ENCODE data around the gene SCG3.

The SCG3 gene

GRCh38 chr15:51677452-51677851 is 3.9 kb upstream of the SCG3 start:
- Histone ChIP-seq H3K4me3 (ENCODE audit: low read depth in 1 of 5, low read length in 5 of 5) (no peak overlapping the region), H3K27ac (ENCODE audit: low read depth, low read length) (no peak overlapping the region), H3K9ac (ENCODE audit: low read length in 5 of 5) (no peak overlapping the region), H3K36me3 (ENCODE audit: control insufficient read depth in 5 of 5, insufficient read depth in 5 of 5, low read length in 5 of 5) (no peaks in the 10 kb centered on the region), H3K27me3 (ENCODE audit: control insufficient read depth in 5 of 5, insufficient read depth in 4 of 5, low read length in 5 of 5) (no peaks in the 10 kb centered on the region), H3K4me1 (ENCODE audit: control insufficient read depth in 5 of 5, insufficient read depth in 5 of 5, low read length in 5 of 5) (peaks cover 0 to 9% (median 7%) of the 10 kb centered on the region in 5 donors), H3K9me3 (ENCODE audit: control insufficient read depth in 5 of 5, low read length in 5 of 5) (no peaks in the 10 kb centered on the region)

DNA sequence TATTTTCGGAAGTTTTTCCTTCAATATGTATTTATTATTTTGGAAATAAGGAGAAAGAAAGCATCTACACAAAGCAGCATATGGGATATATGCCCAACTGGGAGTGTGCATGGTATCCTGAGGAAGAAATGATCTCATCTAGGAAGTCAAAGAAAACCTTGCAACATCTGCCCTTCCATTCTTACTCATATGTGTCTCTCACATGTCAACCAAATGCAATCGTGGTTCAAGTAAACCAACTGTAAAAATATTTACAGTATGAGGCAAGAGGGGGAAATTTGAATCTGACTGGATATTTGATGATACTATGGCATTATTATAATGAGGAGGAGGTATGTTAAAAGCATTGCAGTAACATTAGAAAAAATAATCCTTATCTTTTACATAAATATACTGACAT is 3.2 kb upstream of the SCG3 start:
- Histone ChIP-seq H3K9me3 (ENCODE audit: control insufficient read depth in 5 of 5, low read length in 5 of 5) (no peaks in the 10 kb centered on the region), H3K4me1 (ENCODE audit: control insufficient read depth in 5 of 5, insufficient read depth in 5 of 5, low read length in 5 of 5) (peaks cover 0 to 9% (median 7%) of the 10 kb centered on the region in 5 donors), H3K27me3 (ENCODE audit: control insufficient read depth in 5 of 5, insufficient read depth in 4 of 5, low read length in 5 of 5) (no peaks in the 10 kb centered on the region), H3K27ac (ENCODE audit: low read depth, low read length) (no peak overlapping the region), H3K36me3 (ENCODE audit: control insufficient read depth in 5 of 5, insufficient read depth in 5 of 5, low read length in 5 of 5) (no peaks in the 10 kb centered on the region), H3K4me3 (ENCODE audit: low read depth in 1 of 5, low read length in 5 of 5) (no peak overlapping the region), H3K9ac (ENCODE audit: low read length in 5 of 5) (no peak overlapping the region)

GRCh38 chr15:51680321-51680720 is 982 bp upstream of the SCG3 start:
- peaks cover 0 to 6% (median 3%) of the 10 kb centered on the region in 5 donors for H3K27me3 ChIP-seq (ENCODE audit: control insufficient read depth in 5 of 5, insufficient read depth in 4 of 5, low read length in 5 of 5)
- H3K9ac ChIP-seq (ENCODE audit: low read length in 5 of 5) = no peak overlapping the region
- no peaks in the 10 kb centered on the region for H3K9me3 ChIP-seq (ENCODE audit: control insufficient read depth in 5 of 5, low read length in 5 of 5)
- H3K36me3 ChIP-seq (ENCODE audit: control insufficient read depth in 5 of 5, insufficient read depth in 5 of 5, low read length in 5 of 5) = no peaks in the 10 kb centered on the region
- H3K4me1 ChIP-seq (ENCODE audit: control insufficient read depth in 5 of 5, insufficient read depth in 5 of 5, low read length in 5 of 5) = peaks cover 0 to 9% (median 7%) of the 10 kb centered on the region in 5 donors
- H3K4me3 ChIP-seq (ENCODE audit: low read depth in 1 of 5, low read length in 5 of 5) = no peak overlapping the region
- H3K27ac ChIP-seq (ENCODE audit: low read depth, low read length) = no peak overlapping the region

- Histone ChIP-seq H3K9ac (ENCODE audit: low read length in 5 of 5) (no peak overlapping the region), H3K27me3 (ENCODE audit: control insufficient read depth in 5 of 5, insufficient read depth in 4 of 5, low read length in 5 of 5) (peaks cover 0 to 11% (median 7%) of the 10 kb centered on the region in 5 donors), H3K9me3 (ENCODE audit: control insufficient read depth in 5 of 5, low read length in 5 of 5) (no peaks in the 10 kb centered on the region), H3K27ac (ENCODE audit: low read depth, low read length) (no peak overlapping the region), H3K36me3 (ENCODE audit: control insufficient read depth in 5 of 5, insufficient read depth in 5 of 5, low read length in 5 of 5) (no peaks in the 10 kb centered on the region), H3K4me3 (ENCODE audit: low read depth in 1 of 5, low read length in 5 of 5) (no peak overlapping the region), H3K4me1 (ENCODE audit: control insufficient read depth in 5 of 5, insufficient read depth in 5 of 5, low read length in 5 of 5) (no peaks in the 10 kb centered on the region)
Observed at GRCh38 chr15:51687565-51687964, 6.3 kb downstream of the SCG3 start.

GRCh38 chr15:51688863-51689262 is 7.6 kb downstream of the SCG3 start:
- H3K9me3 ChIP-seq (ENCODE audit: control insufficient read depth in 5 of 5, low read length in 5 of 5) = no peaks in the 10 kb centered on the region
- no peak overlapping the region for H3K4me3 ChIP-seq (ENCODE audit: low read depth in 1 of 5, low read length in 5 of 5)
- H3K27ac ChIP-seq (ENCODE audit: low read depth, low read length) = no peak overlapping the region
- no peaks in the 10 kb centered on the region for H3K36me3 ChIP-seq (ENCODE audit: control insufficient read depth in 5 of 5, insufficient read depth in 5 of 5, low read length in 5 of 5)
- H3K9ac ChIP-seq (ENCODE audit: low read length in 5 of 5) = no peak overlapping the region
- no peaks in the 10 kb centered on the region for H3K4me1 ChIP-seq (ENCODE audit: control insufficient read depth in 5 of 5, insufficient read depth in 5 of 5, low read length in 5 of 5)
- peaks cover 0 to 11% (median 6%) of the 10 kb centered on the region in 5 donors for H3K27me3 ChIP-seq (ENCODE audit: control insufficient read depth in 5 of 5, insufficient read depth in 4 of 5, low read length in 5 of 5)

DNA sequence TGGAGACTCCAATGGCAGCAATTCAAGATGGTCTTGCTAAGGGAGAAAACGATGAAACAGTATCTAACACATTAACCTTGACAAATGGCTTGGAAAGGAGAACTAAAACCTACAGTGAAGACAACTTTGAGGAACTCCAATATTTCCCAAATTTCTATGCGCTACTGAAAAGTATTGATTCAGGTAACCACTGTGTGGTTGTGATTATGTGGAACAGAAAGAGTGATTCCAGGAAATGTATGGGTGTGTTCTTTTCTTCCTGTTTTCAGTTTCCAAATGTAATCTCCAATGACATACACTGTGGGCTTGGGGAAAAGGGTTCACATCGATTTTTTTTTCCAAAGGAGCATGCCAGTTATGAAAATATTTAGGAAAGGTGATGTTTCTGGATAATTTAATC is 10.9 kb downstream of the SCG3 start:
- no peaks in the 10 kb centered on the region for H3K4me1 ChIP-seq (ENCODE audit: control insufficient read depth in 5 of 5, insufficient read depth in 5 of 5, low read length in 5 of 5)
- no peak overlapping the region for H3K27ac ChIP-seq (ENCODE audit: low read depth, low read length)
- no peaks in the 10 kb centered on the region for H3K9me3 ChIP-seq (ENCODE audit: control insufficient read depth in 5 of 5, low read length in 5 of 5)
- H3K27me3 ChIP-seq (ENCODE audit: control insufficient read depth in 5 of 5, insufficient read depth in 4 of 5, low read length in 5 of 5) = peaks cover 0 to 3% (median 0%) of the 10 kb centered on the region in 5 donors
- no peak overlapping the region for H3K4me3 ChIP-seq (ENCODE audit: low read depth in 1 of 5, low read length in 5 of 5)
- no peak overlapping the region for H3K9ac ChIP-seq (ENCODE audit: low read length in 5 of 5)
- H3K36me3 ChIP-seq (ENCODE audit: control insufficient read depth in 5 of 5, insufficient read depth in 5 of 5, low read length in 5 of 5) = no peaks in the 10 kb centered on the region

DNA sequence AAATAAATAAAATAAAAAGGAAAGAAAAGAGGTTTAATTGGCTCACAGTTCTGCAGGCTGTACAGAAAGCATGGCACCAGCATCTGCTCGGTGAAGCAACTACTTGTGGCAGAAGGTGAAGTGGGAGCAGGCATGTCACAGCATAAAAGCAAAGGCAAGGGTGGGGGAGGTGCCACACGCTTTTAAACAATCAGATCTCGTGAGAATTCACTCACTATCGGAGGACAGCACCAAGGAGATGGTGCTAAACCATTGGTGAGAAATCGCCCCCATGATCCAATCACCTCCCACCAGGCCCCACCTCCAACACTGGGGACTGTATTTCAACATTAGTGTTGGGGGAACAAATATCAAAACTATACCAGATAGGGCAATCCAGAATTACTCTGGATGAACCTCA is 15.3 kb downstream of the SCG3 start:
- peaks cover 0 to 1% (median 0%) of the 10 kb centered on the region in 5 donors for H3K27me3 ChIP-seq (ENCODE audit: control insufficient read depth in 5 of 5, insufficient read depth in 4 of 5, low read length in 5 of 5)
- H3K36me3 ChIP-seq (ENCODE audit: control insufficient read depth in 5 of 5, insufficient read depth in 5 of 5, low read length in 5 of 5) = no peaks in the 10 kb centered on the region
- H3K9me3 ChIP-seq (ENCODE audit: control insufficient read depth in 5 of 5, low read length in 5 of 5) = no peaks in the 10 kb centered on the region
- H3K4me1 ChIP-seq (ENCODE audit: control insufficient read depth in 5 of 5, insufficient read depth in 5 of 5, low read length in 5 of 5) = no peaks in the 10 kb centered on the region
- no peak overlapping the region for H3K9ac ChIP-seq (ENCODE audit: low read length in 5 of 5)
- no peak overlapping the region for H3K4me3 ChIP-seq (ENCODE audit: low read depth in 1 of 5, low read length in 5 of 5)
- H3K27ac ChIP-seq (ENCODE audit: low read depth, low read length) = no peak overlapping the region

DNA sequence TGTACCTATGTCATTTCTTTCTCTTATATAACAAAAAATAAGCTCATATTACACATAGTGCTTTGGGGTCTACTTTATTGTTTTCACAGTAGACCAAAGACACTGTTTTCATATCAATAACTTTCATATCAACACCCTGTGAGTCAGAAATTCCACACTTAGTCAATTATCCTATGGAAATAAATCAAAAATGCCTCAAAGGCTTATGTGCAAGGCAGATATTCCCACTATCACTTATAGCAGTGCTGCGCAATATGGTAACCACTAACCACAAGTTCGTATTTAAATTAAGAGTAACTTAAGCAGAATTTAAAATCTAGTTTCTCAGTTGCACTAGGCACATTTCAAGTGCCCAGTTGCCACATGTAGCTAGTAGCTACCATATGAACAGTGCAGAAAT is 15.9 kb downstream of the SCG3 start:
- Histone ChIP-seq H3K36me3 (ENCODE audit: control insufficient read depth in 5 of 5, insufficient read depth in 5 of 5, low read length in 5 of 5) (no peaks in the 10 kb centered on the region), H3K9ac (ENCODE audit: low read length in 5 of 5) (no peak overlapping the region), H3K27ac (ENCODE audit: low read depth, low read length) (no peak overlapping the region), H3K4me3 (ENCODE audit: low read depth in 1 of 5, low read length in 5 of 5) (no peak overlapping the region), H3K4me1 (ENCODE audit: control insufficient read depth in 5 of 5, insufficient read depth in 5 of 5, low read length in 5 of 5) (no peaks in the 10 kb centered on the region), H3K9me3 (ENCODE audit: control insufficient read depth in 5 of 5, low read length in 5 of 5) (no peaks in the 10 kb centered on the region), H3K27me3 (ENCODE audit: control insufficient read depth in 5 of 5, insufficient read depth in 4 of 5, low read length in 5 of 5) (no peaks in the 10 kb centered on the region)

- H3K9me3 ChIP-seq (ENCODE audit: control insufficient read depth in 5 of 5, low read length in 5 of 5) = no peaks in the 10 kb centered on the region
- no peaks in the 10 kb centered on the region for H3K27me3 ChIP-seq (ENCODE audit: control insufficient read depth in 5 of 5, insufficient read depth in 4 of 5, low read length in 5 of 5)
- H3K36me3 ChIP-seq (ENCODE audit: control insufficient read depth in 5 of 5, insufficient read depth in 5 of 5, low read length in 5 of 5) = no peaks in the 10 kb centered on the region
- no peak overlapping the region for H3K9ac ChIP-seq (ENCODE audit: low read length in 5 of 5)
- H3K27ac ChIP-seq (ENCODE audit: low read depth, low read length) = no peak overlapping the region
- H3K4me1 ChIP-seq (ENCODE audit: control insufficient read depth in 5 of 5, insufficient read depth in 5 of 5, low read length in 5 of 5) = no peaks in the 10 kb centered on the region
- no peak overlapping the region for H3K4me3 ChIP-seq (ENCODE audit: low read depth in 1 of 5, low read length in 5 of 5)
Observed at GRCh38 chr15:51699373-51699772, 18.1 kb downstream of the SCG3 start.

GRCh38 chr15:51702710-51703109 is 21.4 kb downstream of the SCG3 start:
- peaks cover 0 to 3% (median 0%) of the 10 kb centered on the region in 5 donors for H3K27me3 ChIP-seq (ENCODE audit: control insufficient read depth in 5 of 5, insufficient read depth in 4 of 5, low read length in 5 of 5)
- H3K9me3 ChIP-seq (ENCODE audit: control insufficient read depth in 5 of 5, low read length in 5 of 5) = no peaks in the 10 kb centered on the region
- no peak overlapping the region for H3K27ac ChIP-seq (ENCODE audit: low read depth, low read length)
- no peaks in the 10 kb centered on the region for H3K4me1 ChIP-seq (ENCODE audit: control insufficient read depth in 5 of 5, insufficient read depth in 5 of 5, low read length in 5 of 5)
- H3K9ac ChIP-seq (ENCODE audit: low read length in 5 of 5) = no peak overlapping the region
- no peaks in the 10 kb centered on the region for H3K36me3 ChIP-seq (ENCODE audit: control insufficient read depth in 5 of 5, insufficient read depth in 5 of 5, low read length in 5 of 5)
- no peak overlapping the region for H3K4me3 ChIP-seq (ENCODE audit: low read depth in 1 of 5, low read length in 5 of 5)

DNA sequence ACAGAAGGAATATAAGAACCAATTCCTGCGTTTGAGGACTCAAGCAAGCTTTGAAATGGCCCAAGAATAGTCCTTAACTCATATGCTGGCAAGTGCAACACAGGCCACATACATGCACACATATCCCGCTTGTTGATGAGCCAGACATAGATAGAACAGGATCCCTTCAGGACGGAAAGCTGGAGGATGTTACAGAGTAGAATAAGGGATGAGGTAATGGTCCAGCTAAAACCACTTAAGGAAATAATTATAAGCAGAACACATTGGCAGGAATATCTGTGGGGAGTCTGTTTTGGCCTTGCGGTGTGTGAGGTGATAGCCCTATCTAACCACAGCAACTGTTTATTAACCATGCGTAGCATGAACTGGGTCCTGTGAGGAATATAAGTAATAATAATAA is 25.0 kb downstream of the SCG3 start:
- Histone ChIP-seq H3K9ac (ENCODE audit: low read length in 5 of 5) (no peak overlapping the region), H3K9me3 (ENCODE audit: control insufficient read depth in 5 of 5, low read length in 5 of 5) (no peaks in the 10 kb centered on the region), H3K27me3 (ENCODE audit: control insufficient read depth in 5 of 5, insufficient read depth in 4 of 5, low read length in 5 of 5) (peaks cover 0 to 3% (median 0%) of the 10 kb centered on the region in 5 donors), H3K4me1 (ENCODE audit: control insufficient read depth in 5 of 5, insufficient read depth in 5 of 5, low read length in 5 of 5) (no peaks in the 10 kb centered on the region), H3K27ac (ENCODE audit: low read depth, low read length) (no peak overlapping the region), H3K4me3 (ENCODE audit: low read depth in 1 of 5, low read length in 5 of 5) (no peak overlapping the region), H3K36me3 (ENCODE audit: control insufficient read depth in 5 of 5, insufficient read depth in 5 of 5, low read length in 5 of 5) (no peaks in the 10 kb centered on the region)

Data from subcutaneous abdominal adipose tissue (tissue), 5 donors.